Motor neuron (in vitro differentiated cells): ENCODE measurements around the gene ASB10. TPM values are rescaled to one million over a fixed set of nuclear protein-coding genes. Genes with fewer than 3 reads are reported as not detected.

Experiments
- total RNA-seq, 8 experiments: library from RNA; unstranded; fragments of 300-600 nt; gene quantifications; 2 replicates each; pipeline versions ENCODE4 v1.2.3 to v1.2.4, GENCODE V29; 2022

Gene ASB10
- total RNA-seq, 8 experiments from 2014 or later: 0.33 to 0.56 TPM; not detected in 6

Other genes with a start within 250 kb of the ASB10 start
- 10 to 100 TPM in 5 of 8 experiments, under 1 TPM in 3; 0.38 to 38.5 (median 20.9) TPM for gene KCNH2, start 208.9 kb downstream of the ASB10 start, total RNA-seq
- 1 to 10 TPM in 6 of 8 experiments, under 1 TPM in 2; 0.33 to 4.0 (median 1.7) TPM for gene NOS3, start 196.2 kb downstream of the ASB10 start, total RNA-seq
- gene ATG9B, start 162.8 kb downstream of the ASB10 start, total RNA-seq: 1 to 10 TPM in 7 of 8 experiments, under 1 TPM in 1; 0.36 to 6.7 (median 2.2) TPM
- 10 to 100 TPM; 13.5 to 38.1 (median 27.0) TPM for gene ABCB8, start 158.8 kb downstream of the ASB10 start, total RNA-seq
- gene ASIC3, start 138.7 kb downstream of the ASB10 start, total RNA-seq: 1 to 10 TPM in 7 of 8 experiments, under 1 TPM in 1; 0.76 to 5.0 (median 2.5) TPM
- gene CDK5, start 129.4 kb downstream of the ASB10 start, total RNA-seq: 10 to 100 TPM; 18.7 to 28.6 (median 22.3) TPM
- gene SLC4A2, start 127.7 kb downstream of the ASB10 start, total RNA-seq: 100 to 1,000 TPM in 3 of 8 experiments, 10 to 100 TPM in 5; 17.1 to 165 (median 45.8) TPM
- gene FASTK, start 106.4 kb downstream of the ASB10 start, total RNA-seq: 10 to 100 TPM; 33.5 to 79.4 (median 59.9) TPM
- gene TMUB1, start 103.8 kb downstream of the ASB10 start, total RNA-seq: 10 to 100 TPM; 18.2 to 33.3 (median 30.6) TPM
- 10 to 100 TPM; 34.1 to 84.7 (median 57.2) TPM for gene AGAP3, start 100.8 kb downstream of the ASB10 start, total RNA-seq
- gene GBX1, start 19.6 kb downstream of the ASB10 start, total RNA-seq: 1 to 10 TPM in 2 of 8 experiments, under 1 TPM in 3, not detected in 3; 0.22 to 1.5 (median 0.78) TPM
- gene H2BK1, start 23.2 kb upstream of the ASB10 start, total RNA-seq: under 1 TPM in 1 of 8 experiments, not detected in 7; 0.96 TPM
- 10 to 100 TPM; 22.1 to 77.3 (median 43.9) TPM for gene ABCF2, start 40.0 kb upstream of the ASB10 start, total RNA-seq
- gene CHPF2, start 45.2 kb upstream of the ASB10 start, total RNA-seq: 10 to 100 TPM; 11.3 to 57.9 (median 30.9) TPM
- gene SMARCD3, start 61.4 kb upstream of the ASB10 start, total RNA-seq: 10 to 100 TPM; 12.8 to 88.7 (median 35.0) TPM
- gene NUB1, start 154.6 kb upstream of the ASB10 start, total RNA-seq: 10 to 100 TPM; 37.3 to 94.9 (median 53.2) TPM
- gene WDR86, start 222.8 kb upstream of the ASB10 start, total RNA-seq: 10 to 100 TPM in 5 of 8 experiments, 1 to 10 TPM in 1, under 1 TPM in 2; 0.56 to 35.3 (median 21.8) TPM